ENCODE measurements around the gene TMEM63B.

GRCh38 chr6:44172731-44173500 is 45.6 kb downstream of the TMEM63B start:
- peak in 3 of 4 experiments; percentile 93 to 95 (median 93) for TF ChIP-seq CTCF (IDR thresholded peaks at IDR 0.05)
- no peak for TF ChIP-seq POLR2A (IDR thresholded peaks at IDR 0.05)
- TF ChIP-seq POLR2AphosphoS5 (IDR thresholded peaks at IDR 0.05): peak; percentile 15
- TF ChIP-seq EP300 (IDR thresholded peaks at IDR 0.05): no peak
